ENCODE measurements around the gene NME4.

The NME4 gene

DNA sequence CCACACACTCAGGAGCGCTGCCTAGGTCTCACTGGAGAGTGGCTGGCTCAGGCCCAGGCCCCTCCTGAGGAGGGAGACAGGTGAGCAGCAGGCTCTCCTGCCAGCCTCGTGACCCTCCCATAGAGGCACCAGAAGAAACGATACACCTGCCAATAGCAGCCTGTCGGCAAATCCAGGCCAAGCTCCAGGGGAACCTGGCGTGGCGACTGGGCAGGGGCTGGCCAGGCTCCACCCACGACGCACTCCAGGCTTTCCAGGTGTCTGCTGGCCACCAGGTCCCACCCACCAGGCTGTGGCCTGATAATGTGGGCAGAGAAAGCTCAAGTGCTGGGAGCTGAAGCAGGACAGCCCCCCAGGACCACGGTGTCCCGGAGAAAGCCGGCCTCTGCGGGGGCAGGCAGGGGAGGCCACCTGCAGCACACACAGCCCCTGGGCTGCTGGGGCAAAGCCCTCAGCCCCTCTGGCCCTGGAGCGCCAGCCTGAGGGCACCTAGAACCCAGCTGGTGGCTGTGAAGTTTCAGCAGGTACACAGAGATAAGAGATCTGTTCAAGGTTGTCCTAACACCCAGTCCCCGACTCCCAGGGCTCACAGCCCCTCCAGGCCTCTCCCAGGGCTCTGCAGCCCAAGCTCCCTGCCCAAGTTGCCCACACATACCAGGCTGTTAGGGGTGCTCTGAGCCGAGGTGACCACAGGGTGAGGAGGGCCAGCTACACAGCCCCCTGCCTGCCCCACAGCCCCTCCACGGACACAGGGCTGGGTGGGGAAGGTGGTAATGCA lies 17.6 kb upstream of the NME4 start:
- H3K4me3 ChIP-seq (ENCODE audit: low read depth, low read length) = no peak overlapping the region

DNA sequence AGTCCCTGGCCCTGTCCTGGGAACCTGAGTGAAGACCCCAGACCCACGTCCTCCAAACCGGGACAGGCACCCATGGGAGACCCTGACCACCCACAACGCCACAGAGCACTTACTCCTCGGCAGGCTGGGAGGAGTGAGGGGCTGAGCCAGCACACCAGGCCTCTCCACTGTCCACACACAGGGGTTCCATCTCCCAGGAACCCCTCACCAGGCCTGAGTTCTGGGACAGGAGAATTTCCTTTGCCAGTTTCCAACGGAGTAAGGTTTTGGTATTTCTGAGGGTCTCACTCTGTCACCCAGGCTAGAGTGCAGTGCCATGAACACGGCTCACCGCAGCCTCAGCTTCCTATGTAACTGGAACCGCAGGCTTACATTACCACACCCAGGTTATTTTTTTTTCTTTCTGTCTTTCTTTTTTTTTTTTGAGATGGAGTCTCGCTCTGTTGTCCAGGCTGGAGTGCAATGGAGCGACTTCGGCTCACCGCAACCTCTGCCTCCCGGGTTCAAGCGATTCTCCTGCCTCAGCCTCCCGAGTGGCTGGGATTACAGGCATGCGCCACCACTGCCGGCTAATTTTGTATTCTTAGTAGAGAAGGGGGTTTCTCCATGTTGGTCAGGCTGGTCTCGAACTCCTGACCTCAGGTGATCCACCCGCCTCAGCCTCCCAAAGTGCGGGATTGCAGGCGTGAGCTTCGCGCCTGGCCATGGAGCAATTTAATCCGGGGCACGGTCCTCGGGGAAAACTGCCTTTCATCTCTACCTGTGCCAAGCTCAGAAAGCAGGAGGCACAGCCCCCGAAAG lies 16.8 kb upstream of the NME4 start:
- TF ChIP-seq, protein P1, sequence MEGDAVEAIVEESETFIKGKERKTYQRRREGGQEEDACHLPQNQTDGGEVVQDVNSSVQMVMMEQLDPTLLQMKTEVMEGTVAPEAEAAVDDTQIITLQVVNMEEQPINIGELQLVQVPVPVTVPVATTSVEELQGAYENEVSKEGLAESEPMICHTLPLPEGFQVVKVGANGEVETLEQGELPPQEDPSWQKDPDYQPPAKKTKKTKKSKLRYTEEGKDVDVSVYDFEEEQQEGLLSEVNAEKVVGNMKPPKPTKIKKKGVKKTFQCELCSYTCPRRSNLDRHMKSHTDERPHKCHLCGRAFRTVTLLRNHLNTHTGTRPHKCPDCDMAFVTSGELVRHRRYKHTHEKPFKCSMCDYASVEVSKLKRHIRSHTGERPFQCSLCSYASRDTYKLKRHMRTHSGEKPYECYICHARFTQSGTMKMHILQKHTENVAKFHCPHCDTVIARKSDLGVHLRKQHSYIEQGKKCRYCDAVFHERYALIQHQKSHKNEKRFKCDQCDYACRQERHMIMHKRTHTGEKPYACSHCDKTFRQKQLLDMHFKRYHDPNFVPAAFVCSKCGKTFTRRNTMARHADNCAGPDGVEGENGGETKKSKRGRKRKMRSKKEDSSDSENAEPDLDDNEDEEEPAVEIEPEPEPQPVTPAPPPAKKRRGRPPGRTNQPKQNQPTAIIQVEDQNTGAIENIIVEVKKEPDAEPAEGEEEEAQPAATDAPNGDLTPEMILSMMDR (IDR thresholded peaks at IDR 0.05; ENCODE audit: borderline replicate concordance, insufficient read depth, low read depth, low read length) = no peak
- H3K4me3 ChIP-seq (ENCODE audit: low read depth, low read length) = peak overlapping the region; percentile 63

More for the DNA sequence above, 17.6 kb upstream of the NME4 start:
- TF ChIP-seq, protein P1 (IDR thresholded peaks at IDR 0.05; ENCODE audit: borderline replicate concordance, insufficient read depth, low read depth, low read length) = no peak

DNA sequence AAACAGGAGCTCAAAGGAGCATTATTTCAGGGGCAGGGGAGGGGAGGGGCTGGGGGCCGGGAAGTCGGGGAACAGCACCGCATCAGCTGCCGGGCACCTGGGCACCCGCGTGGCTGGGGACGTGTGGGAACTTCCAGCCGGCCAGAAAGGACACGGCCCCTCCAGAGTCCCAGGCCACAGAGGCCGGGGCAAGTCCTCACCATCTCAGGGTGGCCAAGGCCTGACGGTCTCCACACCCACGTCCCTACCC lies 16.3 kb upstream of the NME4 start:
- peak overlapping the region; percentile 63 for H3K4me3 ChIP-seq (ENCODE audit: low read depth, low read length)
- TF ChIP-seq, protein P1 (IDR thresholded peaks at IDR 0.05; ENCODE audit: borderline replicate concordance, insufficient read depth, low read depth, low read length) = no peak

DNA sequence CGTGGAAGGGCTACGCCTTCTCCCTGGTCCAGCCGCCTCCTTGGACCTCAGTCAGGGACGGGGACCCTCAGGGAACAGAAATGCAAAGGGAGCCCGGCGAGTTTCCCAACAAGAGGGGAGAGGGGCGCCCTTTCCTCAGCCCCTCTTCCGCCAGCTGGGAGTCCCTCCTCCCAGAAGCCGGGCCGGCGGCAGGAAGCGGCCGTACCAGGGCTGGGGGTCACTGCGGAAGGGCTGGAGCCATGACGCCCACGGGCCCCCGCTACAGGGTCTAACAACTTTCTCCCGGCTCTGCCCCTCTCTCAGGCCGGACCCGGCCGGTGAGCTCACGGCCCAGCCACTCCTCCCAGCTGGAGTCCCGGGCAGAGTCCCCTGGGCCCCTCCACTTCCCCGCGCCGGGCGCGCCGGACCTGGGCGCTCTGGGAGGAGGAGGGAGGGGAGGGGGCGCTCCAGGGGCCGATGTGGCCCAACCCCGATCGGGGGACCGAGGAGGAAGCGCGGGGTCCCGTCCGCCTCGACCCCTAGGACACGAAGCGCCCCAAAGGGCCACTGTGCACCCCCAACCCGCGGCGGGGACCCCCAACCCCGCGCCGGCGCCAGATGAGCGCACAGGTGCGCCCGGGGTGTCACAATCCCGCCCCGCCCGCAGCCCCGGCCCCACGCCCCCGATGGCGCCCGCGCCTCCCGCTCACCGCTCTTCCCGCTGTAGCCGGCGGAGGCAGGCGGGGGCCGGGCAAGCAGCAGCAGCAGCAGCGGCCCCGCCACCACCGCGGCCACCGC lies 15.8 kb upstream of the NME4 start:
- H3K4me3 ChIP-seq (ENCODE audit: low read depth, low read length) = peak overlapping the region; percentile 63
- TF ChIP-seq, protein P1 (IDR thresholded peaks at IDR 0.05; ENCODE audit: borderline replicate concordance, insufficient read depth, low read depth, low read length) = no peak

DNA sequence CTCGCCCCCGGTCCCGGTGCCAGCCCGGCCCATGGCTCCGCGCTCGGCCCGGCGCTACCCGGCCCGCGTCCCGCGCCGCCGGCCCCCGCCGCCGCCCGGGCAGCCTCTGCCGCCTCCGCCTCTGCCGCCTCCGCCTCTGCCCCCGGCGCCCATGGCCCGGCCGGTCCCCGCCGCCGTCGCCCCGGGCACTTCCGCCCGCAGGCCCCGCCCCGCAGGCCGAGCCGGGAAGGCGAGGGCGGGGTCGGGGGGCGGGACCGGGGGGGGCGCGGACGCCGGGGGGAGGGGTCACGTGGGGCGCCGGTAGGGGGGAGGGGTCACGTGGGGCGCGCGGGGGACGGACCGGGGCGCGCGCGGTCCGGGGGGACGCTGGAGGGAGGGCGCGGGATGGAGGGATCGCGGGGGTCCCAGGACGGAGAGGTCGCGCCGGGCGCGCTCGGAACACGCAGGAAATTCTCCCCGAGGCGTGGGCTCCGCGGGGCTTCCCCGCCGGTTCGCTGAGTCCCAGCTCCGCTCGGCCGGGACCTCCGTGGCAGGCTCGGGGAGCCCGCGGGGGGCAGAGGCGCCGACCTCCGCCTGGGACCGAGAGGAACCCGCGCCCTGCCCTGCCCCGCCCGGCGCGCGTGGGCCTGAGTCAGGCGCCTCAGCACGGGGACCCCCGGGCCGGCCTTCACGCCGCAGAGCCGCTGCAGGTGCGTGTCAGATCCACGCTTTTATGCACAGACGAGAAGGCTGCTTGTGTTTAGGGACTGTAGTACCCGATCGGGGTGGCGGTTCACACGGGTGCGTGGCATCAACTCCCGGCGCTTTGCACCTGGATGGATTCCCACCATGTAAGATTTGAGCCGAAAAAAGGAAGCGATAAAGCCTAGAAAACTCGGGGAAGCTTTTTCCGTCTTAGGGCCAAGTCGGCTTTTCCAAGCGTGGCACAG lies 14.9 kb upstream of the NME4 start, which contains the start of gene PGAP6:
TSS of gene PGAP6 (minus strand) at position 190 of the 929 bp plus-strand sequence. CDS start at position 33, 157 bp downstream.
- peak within 1 kb of the TSS; percentile 95 for H3K4me3 ChIP-seq (ENCODE audit: low read depth, low read length)
- TF ChIP-seq, protein P1 (IDR thresholded peaks at IDR 0.05; ENCODE audit: borderline replicate concordance, insufficient read depth, low read depth, low read length) = no peak

DNA sequence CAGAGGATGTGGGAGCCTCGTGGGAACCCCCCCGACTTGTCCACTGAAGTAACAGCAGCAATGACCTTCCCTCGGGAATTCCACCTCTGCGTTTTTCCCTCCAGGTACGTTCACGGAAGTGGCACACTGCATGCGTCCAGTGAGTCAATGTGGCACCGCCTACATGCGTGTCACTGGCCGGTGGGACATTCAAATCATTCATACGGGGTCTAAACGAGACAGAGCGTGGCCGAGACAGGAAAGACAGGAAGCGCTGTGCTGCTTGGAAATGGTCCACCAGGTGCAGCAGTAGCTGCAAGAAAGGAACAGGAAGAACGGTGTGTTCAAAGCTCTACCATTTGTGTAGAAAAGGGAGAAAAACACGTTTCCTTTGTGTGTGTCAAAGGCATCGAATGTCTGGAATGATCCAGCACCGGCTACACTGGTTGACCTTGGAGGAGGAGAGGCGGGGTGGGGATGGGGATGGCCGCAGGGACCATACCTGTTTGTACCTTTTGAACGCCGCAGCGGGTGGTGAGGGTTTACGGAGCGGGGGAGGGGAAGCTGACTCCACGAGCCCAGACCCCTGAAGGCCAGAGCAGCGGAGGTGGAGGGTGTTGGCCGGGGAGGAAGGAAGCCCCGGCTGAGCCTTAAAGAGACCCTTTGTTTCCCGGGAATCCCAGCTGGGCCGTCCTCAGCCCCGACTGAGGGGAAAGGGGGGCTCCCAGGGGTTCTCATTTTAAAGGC lies 13.5 kb upstream of the NME4 start:
- H3K4me3 ChIP-seq (ENCODE audit: low read depth, low read length) = peak overlapping the region; percentile 17
- TF ChIP-seq, protein P1 (IDR thresholded peaks at IDR 0.05; ENCODE audit: borderline replicate concordance, insufficient read depth, low read depth, low read length) = no peak

Data from GM12875 (cell line).